Nephron progenitor cell (in vitro differentiated cells): ENCODE measurements around the gene RAI1.

Experiments used
- DNase-seq: peaks from one replicate; pipeline ENCODE4 v3.0.0; 2021
- H3K27ac Mint-ChIP-seq: 2 replicates; pipeline ENCODE4 v1.8.0; 2021; ENCODE audit warnings: mild to moderate bottlenecking, moderate library complexity, mixed read lengths
- H3K27me3 Mint-ChIP-seq: 2 replicates; pipeline ENCODE4 v1.8.0; 2021; ENCODE audit warnings: mild to moderate bottlenecking, low read depth, mixed read lengths; ENCODE audit not compliant: poor library complexity
- H3K36me3 Mint-ChIP-seq: 2 replicates; pipeline ENCODE4 v1.8.0; 2021; ENCODE audit warnings: low read depth, mixed read lengths
- H3K4me1 Mint-ChIP-seq: 2 replicates; pipeline ENCODE4 v1.8.0; 2021; ENCODE audit warnings: mixed read lengths
- H3K4me3 Mint-ChIP-seq: 2 replicates; pipeline ENCODE4 v1.8.0; 2021; ENCODE audit warnings: mild to moderate bottlenecking, moderate library complexity, mixed read lengths
- H3K9me3 Mint-ChIP-seq: 2 replicates; pipeline ENCODE4 v1.8.0; 2021; ENCODE audit warnings: mild to moderate bottlenecking, moderate library complexity, mixed read lengths
- TF ChIP-seq, protein P1 (sequence below): fragments of 200-600 bp; sonication (generic); IDR thresholded peaks from 2 replicates; pipeline ENCODE4 v1.5.0; 2021; ENCODE audit warnings: antibody characterized with exemption

Gene RAI1

DNA sequence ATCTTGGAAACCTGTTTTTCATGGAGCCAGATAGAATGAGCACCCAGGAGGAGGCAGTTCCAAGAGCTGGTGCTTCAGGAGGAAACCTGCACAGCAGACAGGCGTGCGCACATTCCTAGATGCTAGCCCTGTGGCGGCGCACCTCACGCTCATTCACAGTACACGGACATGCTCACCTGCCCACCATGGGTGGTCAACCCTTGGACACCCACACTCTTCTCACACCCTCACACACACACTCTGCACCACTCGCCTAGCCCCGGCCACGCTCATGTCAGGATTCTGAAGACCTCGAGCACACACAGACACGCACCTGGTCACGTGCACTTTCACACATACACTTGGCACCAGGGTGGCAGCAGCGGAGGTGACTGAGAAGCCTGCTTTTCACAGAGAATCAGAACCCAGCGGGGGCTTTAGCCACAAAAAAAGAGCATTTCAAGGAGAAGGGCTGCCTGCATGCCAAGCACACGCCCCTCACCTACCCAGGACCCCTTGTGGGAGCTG is 28.6 kb downstream of the RAI1 start:
- DNase-seq, result no peak
- H3K36me3 Mint-ChIP-seq, result peaks cover 11% of the 10 kb centered on the region
- H3K9me3 Mint-ChIP-seq, result no peaks in the 10 kb centered on the region
- peaks cover 77% of the 10 kb centered on the region for H3K4me1 Mint-ChIP-seq
- peaks cover 16% of the 10 kb centered on the region for H3K27me3 Mint-ChIP-seq
- H3K27ac Mint-ChIP-seq, result no peak overlapping the region
- no peak overlapping the region for H3K4me3 Mint-ChIP-seq
- TF ChIP-seq, protein P1, sequence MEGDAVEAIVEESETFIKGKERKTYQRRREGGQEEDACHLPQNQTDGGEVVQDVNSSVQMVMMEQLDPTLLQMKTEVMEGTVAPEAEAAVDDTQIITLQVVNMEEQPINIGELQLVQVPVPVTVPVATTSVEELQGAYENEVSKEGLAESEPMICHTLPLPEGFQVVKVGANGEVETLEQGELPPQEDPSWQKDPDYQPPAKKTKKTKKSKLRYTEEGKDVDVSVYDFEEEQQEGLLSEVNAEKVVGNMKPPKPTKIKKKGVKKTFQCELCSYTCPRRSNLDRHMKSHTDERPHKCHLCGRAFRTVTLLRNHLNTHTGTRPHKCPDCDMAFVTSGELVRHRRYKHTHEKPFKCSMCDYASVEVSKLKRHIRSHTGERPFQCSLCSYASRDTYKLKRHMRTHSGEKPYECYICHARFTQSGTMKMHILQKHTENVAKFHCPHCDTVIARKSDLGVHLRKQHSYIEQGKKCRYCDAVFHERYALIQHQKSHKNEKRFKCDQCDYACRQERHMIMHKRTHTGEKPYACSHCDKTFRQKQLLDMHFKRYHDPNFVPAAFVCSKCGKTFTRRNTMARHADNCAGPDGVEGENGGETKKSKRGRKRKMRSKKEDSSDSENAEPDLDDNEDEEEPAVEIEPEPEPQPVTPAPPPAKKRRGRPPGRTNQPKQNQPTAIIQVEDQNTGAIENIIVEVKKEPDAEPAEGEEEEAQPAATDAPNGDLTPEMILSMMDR, result no peak

DNA sequence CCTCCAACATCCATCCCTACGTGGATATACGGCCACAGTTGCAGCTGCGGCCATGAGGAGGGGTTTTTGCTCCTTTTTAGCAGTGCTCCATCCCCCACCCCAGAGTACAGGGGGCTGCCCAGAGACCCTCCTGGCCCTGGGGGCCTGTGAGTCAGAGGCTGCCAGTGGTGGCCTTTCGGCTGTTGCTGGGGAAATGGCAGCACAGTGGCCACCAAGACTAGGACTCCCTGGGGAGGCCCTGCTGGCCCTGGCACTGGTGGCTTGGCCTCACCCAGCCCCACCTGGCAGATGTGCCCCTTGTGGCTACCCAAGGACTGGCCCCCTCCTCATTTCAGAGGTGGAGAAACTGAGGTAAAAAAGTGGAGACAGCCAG is 29.1 kb downstream of the RAI1 start:
- Mint-ChIP-seq H3K9me3 (no peaks in the 10 kb centered on the region), H3K4me1 (peaks cover 75% of the 10 kb centered on the region), H3K27ac (no peak overlapping the region), H3K27me3 (peaks cover 16% of the 10 kb centered on the region), H3K36me3 (peaks cover 7% of the 10 kb centered on the region), H3K4me3 (no peak overlapping the region)
- DNase-seq, result no peak
- TF ChIP-seq, protein P1, result no peak

DNA sequence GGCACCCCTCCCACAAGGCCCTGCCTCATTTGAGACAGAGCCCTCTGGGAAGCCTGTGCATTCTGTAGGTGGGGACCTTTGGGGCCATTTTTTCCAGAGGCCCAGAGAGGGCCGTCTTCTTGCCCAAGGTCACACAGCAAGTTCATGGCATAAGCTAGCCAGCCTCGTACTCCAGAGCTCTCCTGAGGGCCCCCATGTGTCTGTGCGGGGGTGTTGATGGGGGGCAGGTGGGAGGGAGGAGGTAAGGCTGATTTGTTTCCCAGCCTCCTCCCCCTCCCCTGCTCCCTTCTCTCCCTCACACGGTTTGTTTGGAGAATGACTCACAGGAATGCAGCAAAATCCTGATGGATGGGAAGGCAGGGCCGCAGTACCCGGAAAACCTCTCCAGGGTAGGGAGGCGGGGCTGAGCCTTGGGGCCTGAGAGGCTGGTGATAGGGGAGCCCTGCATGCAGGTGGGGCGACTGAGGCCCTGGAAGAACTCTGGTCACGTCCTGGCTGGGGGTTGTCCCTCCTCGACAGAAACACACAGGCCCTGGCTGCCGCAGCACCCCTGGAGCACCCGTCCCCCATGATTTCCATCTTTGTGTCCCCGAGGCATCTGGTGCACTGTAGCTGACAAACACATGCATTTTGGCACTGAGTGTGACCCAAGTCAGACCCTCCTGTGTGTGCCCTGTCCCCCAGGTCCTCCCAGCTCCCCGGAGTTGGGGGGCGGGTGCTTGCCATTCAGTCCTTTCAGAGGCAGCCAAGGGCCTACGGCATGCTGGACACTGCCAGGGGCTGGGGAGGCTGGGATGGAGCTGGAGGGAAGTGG is 29.7 kb downstream of the RAI1 start:
- peaks cover 4% of the 10 kb centered on the region for H3K36me3 Mint-ChIP-seq
- DNase-seq, result peak; percentile 62
- peaks cover 16% of the 10 kb centered on the region for H3K27me3 Mint-ChIP-seq
- no peak overlapping the region for H3K4me3 Mint-ChIP-seq
- H3K9me3 Mint-ChIP-seq, result no peaks in the 10 kb centered on the region
- H3K4me1 Mint-ChIP-seq, result peaks cover 78% of the 10 kb centered on the region
- H3K27ac Mint-ChIP-seq, result no peak overlapping the region
- TF ChIP-seq, protein P1, result no peak

DNA sequence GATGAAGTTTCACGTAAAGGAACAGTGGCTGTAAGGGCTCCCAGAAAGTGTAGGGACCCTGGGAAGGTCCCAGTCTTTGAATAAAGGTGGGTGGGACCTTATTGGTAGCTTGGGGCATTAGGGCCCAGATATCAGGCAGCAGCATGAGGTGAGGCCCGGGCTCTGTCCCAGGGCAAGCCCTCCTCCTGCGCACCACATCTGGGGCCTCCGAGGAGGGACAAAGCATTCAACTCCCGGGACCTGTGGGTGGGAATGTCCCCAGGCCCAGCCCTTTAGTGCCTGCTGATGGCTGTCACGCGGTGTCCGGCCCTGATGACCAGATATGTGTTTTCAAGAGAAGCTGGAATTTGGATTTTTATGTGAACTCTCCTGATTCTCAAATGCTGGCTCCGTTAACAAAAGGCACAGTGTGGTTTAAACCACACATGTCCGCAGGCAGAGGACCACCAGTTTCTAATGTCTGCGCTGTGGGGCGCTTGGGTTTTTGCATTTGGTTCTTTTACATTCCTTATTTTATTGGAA is 30.4 kb downstream of the RAI1 start:
- peak overlapping the region; percentile 22 for H3K27ac Mint-ChIP-seq
- DNase-seq, result no peak
- peak overlapping the region; percentile 40 for H3K4me3 Mint-ChIP-seq
- TF ChIP-seq, protein P1, result no peak
- no peaks in the 10 kb centered on the region for H3K36me3 Mint-ChIP-seq
- H3K4me1 Mint-ChIP-seq, result peaks cover 79% of the 10 kb centered on the region
- peaks cover 15% of the 10 kb centered on the region for H3K27me3 Mint-ChIP-seq
- no peaks in the 10 kb centered on the region for H3K9me3 Mint-ChIP-seq

DNA sequence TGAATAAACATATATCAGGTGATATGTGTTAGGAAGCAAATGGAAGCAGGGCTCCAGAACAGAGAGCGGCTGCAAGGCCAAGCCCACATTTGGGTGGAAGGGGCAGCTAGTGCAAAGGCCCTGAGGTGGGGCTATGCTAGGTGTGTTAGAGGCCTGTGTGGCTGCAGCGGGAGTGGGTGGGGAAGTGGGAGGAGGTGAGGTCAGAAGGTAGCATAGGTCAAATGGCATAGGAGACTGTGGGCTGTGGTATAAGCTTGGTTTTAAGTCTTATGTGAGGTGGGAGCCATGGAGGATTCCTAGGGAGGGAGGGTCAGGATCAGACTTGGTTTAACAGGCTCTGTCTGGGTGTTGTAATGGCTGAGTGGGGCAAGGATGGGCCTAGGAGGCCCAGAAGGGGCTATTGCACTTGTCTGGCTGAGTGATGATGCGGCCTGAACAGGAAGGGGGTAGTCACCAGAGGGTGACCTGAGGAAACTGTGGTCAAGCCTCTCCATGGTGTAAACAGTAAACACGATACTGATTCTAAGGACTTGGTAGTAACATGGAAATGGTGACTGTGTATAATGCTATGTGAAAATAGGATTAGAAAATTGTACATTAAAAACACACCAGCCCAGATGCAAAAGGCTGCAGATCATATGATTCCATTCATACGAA is 31.1 kb downstream of the RAI1 start:
- Mint-ChIP-seq H3K9me3 (no peaks in the 10 kb centered on the region), H3K36me3 (no peaks in the 10 kb centered on the region), H3K4me3 (peak overlapping the region; percentile 18), H3K27me3 (peaks cover 12% of the 10 kb centered on the region), H3K4me1 (peaks cover 82% of the 10 kb centered on the region), H3K27ac (no peak overlapping the region)
- DNase-seq, result no peak
- TF ChIP-seq, protein P1, result no peak
